Measurements from ENCODE around the gene ARHGAP33. TPM values are rescaled to one million over a fixed set of nuclear protein-coding genes. Genes with fewer than 3 reads are reported as not detected.

Gene ARHGAP33
- total RNA-seq (2022; extraction: Qiagen RNA extraction): 3.9 to 9.3 TPM (median 7.6 TPM) in 5 replicates

DNA sequence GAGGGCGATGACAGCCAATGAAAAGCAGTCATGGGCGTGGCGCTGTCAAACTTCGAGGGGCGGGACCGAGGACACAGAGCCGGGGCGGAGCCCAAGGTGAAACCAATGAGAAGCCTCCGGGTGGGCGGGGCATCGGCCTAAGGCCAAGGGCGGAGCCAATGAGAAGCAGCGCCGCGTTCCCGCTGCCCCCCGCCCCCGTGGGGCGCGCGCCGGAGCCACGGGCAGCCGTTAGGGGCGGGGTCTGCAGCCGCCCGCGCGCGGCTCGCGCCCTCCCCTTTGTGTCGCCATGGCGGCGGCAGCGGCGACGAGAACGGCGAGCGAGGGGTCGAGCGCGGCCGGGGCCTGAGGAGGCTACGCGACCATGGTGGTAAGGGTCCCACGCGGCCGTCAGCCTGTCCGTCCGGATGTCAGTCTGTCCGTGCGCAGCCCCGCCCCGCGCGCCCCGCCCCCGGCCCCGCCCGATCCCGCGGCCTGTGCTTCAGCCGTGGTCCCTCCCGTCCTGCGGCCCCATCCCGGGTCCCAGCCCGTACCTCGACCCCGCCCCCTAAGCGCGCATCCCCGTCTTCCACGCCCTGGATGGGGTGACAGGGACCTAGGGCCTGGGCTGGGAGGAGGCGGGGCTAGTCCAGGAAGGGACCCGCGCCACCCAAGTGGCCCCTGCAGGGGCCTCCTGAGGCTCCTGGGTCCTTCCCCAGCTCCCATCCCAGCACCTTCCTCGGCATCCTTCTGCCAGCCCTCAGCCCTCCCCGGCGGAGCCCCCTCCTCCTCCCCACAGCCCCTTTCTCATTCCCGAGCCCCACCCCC is at the start of gene ARHGAP33:
Gene ARHGAP33, plus strand, starts transcription at position 267 of the 804 bp plus-strand sequence. Its CDS starts 95 bp downstream, at position 362.

GRCh38 chr19:35742121-35742724 is 33.1 kb upstream of the ARHGAP33 start, which contains the start of gene IGFLR1:
Gene IGFLR1, minus strand, starts transcription at chr19:35742452. Its CDS starts 1,272 bp downstream, at chr19:35741180.

DNA sequence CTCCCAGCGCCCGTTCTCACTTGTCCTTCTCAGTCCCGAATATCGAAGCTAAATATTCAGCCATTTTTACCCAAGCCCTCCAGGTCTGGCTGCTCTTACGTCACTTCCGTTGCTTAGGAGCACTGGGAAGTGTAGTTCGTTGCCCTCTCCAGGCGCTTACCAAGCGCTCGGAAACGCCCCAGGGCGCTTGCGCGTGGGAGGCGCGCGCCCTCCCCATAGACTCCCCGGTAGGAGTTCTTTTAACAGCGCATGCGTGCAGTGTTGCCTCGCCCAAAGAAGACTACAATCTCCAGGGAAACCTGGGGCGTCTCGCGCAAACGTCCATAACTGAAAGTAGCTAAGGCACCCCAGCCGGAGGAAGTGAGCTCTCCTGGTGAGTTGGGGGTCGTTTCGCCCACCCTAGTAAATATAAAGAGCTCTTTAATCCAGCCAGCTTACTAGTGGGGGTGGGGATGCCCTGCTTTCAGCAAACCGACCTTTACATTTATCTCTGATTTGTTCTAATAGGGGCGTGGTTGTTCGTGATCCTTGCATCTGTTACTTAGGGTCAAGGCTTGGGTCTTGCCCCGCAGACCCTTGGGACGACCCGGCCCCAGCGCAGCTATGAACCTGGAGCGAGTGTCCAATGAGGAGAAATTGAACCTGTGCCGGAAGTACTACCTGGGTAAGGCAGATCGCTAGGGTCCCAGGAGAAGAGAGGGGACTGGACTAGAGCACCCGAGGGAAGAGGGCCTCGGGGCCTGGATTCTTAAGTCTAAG is 29.9 kb upstream of the ARHGAP33 start, which contains the start of the genes PSENEN and U2AF1L4:
Gene PSENEN, plus strand, starts transcription at position 324 of the 759 bp plus-strand sequence. Its CDS starts 280 bp downstream, at position 604.
Gene U2AF1L4, minus strand, starts transcription at position 91 of the 759 bp plus-strand sequence. Its CDS starts 27 bp downstream, at position 64.

DNA sequence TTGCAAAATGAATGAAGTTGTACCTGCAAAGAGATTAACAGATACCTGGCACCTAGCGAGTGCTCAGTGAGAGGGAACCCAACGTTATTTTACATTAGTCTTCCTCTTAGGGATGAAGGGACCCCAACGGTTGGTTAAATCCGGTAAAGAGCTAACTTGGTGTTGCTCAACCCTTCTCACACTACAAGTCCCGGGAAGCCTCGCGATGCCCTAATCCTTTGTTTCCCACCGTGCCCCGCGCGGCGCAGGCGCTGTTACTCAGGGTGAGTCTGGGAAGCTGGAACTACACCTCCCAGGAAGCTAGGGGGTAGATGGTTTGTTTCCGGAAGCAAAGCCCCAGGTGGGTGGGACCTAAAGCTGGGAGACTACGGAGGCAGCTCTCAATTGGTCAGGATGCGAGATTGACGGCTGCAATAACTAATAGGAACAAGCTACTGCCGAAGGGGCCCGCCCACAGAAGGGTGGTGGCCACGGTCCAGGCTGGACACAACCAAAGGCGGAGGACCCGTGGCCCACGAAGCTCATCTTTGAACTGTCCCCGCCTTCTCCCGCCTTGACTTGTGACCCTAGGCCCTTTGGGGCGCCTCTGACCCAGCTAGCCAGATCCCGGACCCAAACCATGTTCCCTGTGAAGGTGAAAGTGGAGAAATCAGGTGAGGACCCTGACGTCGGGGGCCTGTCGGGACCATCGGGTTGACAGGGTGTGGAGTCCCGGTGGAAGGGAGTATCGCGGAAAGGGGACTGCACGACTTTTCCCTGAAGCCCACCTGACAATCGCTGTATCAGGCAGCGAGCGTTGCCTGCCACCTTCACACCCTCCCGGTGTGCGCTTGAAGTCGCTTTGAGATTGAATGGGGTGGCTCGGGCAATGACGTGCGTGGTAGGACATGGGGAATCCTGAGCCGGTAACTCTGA is 27.0 kb upstream of the ARHGAP33 start, which contains the start of gene LIN37:
Gene LIN37, plus strand, starts transcription at position 471 of the 915 bp plus-strand sequence. Its CDS starts 149 bp downstream, at position 620.

DNA sequence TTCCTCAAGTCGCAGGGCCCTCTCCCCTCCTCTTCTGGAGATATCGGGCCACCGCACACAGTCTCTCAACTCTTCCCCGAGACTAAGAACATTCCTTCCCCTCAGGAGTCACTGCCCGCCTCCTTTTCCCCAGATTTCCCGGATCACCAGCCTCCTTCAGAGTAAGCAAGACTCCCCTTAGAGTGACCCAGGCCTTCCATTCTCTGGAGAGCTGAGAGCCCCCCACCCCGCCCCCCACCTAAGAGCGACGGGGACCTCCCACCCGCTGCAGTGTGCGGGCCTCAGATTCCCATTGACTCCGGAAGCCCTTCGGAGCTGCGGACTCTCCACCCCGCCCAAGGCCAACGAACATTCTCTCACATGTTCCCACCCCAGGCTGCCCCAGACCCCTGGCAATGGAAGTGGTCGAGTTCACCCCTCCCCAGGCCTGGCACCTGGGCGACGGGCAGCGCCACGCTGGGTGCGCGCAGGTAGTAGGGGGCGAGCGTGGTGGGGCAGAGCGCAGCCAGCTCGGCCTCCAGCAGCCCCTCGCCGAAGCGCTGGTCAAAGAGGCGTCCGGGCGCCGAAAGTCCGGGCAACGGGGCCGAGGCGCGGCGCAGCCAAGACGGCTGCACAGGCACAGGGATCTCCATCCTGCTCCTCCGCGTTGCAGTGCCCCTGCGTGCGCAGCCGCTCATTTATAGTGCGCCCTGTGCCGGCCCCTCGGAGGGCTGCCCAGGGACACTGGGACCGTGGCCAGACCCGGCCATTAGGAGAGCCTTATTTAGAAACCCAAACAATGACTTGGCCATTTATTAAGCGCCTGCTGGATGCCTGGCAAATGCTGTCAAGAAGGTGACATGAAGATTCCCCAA is 18.8 kb upstream of the ARHGAP33 start, which contains the start of gene HSPB6:
Gene HSPB6, minus strand, starts transcription at position 653 of the 854 bp plus-strand sequence. Its CDS starts 21 bp downstream, at position 632.

GRCh38 chr19:35757749-35758608 is 17.4 kb upstream of the ARHGAP33 start, which contains the start of gene PROSER3:
Gene PROSER3, plus strand, starts transcription at chr19:35758176. Its CDS starts 40 bp downstream, at chr19:35758216.

GRCh38 chr19:35812220-35813042 is 37.1 kb downstream of the ARHGAP33 start, which contains the start of gene PRODH2:
Gene PRODH2, minus strand, starts transcription at chr19:35812845. Its CDS starts 40 bp downstream, at chr19:35812805.

Other genes with a start within 250 kb of the ARHGAP33 start
- 2.4 to 3.3 TPM (median 3.2 TPM) in 5 replicates for gene SBSN, start 247.3 kb upstream of the ARHGAP33 start, total RNA-seq (2022; extraction: Qiagen RNA extraction)
- 0.21 TPM in 1 of 5 replicates, not detected in the others for gene GAPDHS, start 242.1 kb upstream of the ARHGAP33 start, total RNA-seq (2022; extraction: Qiagen RNA extraction)
- gene TMEM147, start 229.9 kb upstream of the ARHGAP33 start, total RNA-seq (2022; extraction: Qiagen RNA extraction): 374 to 446 TPM (median 422 TPM) in 5 replicates
- 0.06 TPM in 1 of 5 replicates, not detected in the others for gene ATP4A, start 211.9 kb upstream of the ARHGAP33 start, total RNA-seq (2022; extraction: Qiagen RNA extraction)
- not detected in 5 replicates for gene PMIS2, start 189.4 kb upstream of the ARHGAP33 start, total RNA-seq (2022; extraction: Qiagen RNA extraction)
- 11.3 to 18.9 TPM (median 15.0 TPM) in 5 replicates for gene HAUS5, start 162.8 kb upstream of the ARHGAP33 start, total RNA-seq (2022; extraction: Qiagen RNA extraction)
- 148 to 214 TPM (median 206 TPM) in 5 replicates for gene RBM42, start 146.5 kb upstream of the ARHGAP33 start, total RNA-seq (2022; extraction: Qiagen RNA extraction)
- 1.7 to 3.1 TPM (median 2.9 TPM) in 5 replicates for gene ETV2, start 133.8 kb upstream of the ARHGAP33 start, total RNA-seq (2022; extraction: Qiagen RNA extraction)
- 1,323 to 1,675 TPM (median 1,366 TPM) in 5 replicates for gene COX6B1, start 127.2 kb upstream of the ARHGAP33 start, total RNA-seq (2022; extraction: Qiagen RNA extraction)
- gene UPK1A, start 109.0 kb upstream of the ARHGAP33 start, total RNA-seq (2022; extraction: Qiagen RNA extraction): 0.72 to 1.1 TPM (median 0.94 TPM) in 5 replicates
- not detected in 5 replicates for gene ZBTB32, start 71.0 kb upstream of the ARHGAP33 start, total RNA-seq (2022; extraction: Qiagen RNA extraction)
- gene KMT2B, start 57.6 kb upstream of the ARHGAP33 start, total RNA-seq (2022; extraction: Qiagen RNA extraction): 46.2 to 63.6 TPM (median 56.5 TPM) in 5 replicates
- 10.2 to 14.6 TPM (median 11.8 TPM) in 5 replicates for gene IGFLR1, start 33.1 kb upstream of the ARHGAP33 start, total RNA-seq (2022; extraction: Qiagen RNA extraction)
- 24.6 to 30.2 TPM (median 25.0 TPM) in 5 replicates for gene U2AF1L4, start 30.1 kb upstream of the ARHGAP33 start, total RNA-seq (2022; extraction: Qiagen RNA extraction)
- gene PSENEN, start 29.9 kb upstream of the ARHGAP33 start, total RNA-seq (2022; extraction: Qiagen RNA extraction): 288 to 310 TPM (median 290 TPM) in 5 replicates
- 20.3 to 28.5 TPM (median 22.0 TPM) in 5 replicates for gene LIN37, start 27.0 kb upstream of the ARHGAP33 start, total RNA-seq (2022; extraction: Qiagen RNA extraction)
- gene HSPB6, start 18.5 kb upstream of the ARHGAP33 start, total RNA-seq (2022; extraction: Qiagen RNA extraction): 0.12 to 0.28 TPM (median 0.19 TPM) in 3 of 5 replicates, not detected in the others
- 24.6 to 30.3 TPM (median 28.2 TPM) in 5 replicates for gene PROSER3, start 17.4 kb upstream of the ARHGAP33 start, total RNA-seq (2022; extraction: Qiagen RNA extraction)
- 0.16 to 0.53 TPM (median 0.34 TPM) in 5 replicates for gene PRODH2, start 37.3 kb downstream of the ARHGAP33 start, total RNA-seq (2022; extraction: Qiagen RNA extraction)
- 0.27 to 0.75 TPM (median 0.56 TPM) in 5 replicates for gene NPHS1, start 76.9 kb downstream of the ARHGAP33 start, total RNA-seq (2022; extraction: Qiagen RNA extraction)
- gene KIRREL2, start 81.3 kb downstream of the ARHGAP33 start, total RNA-seq (2022; extraction: Qiagen RNA extraction): 0.42 to 0.60 TPM (median 0.55 TPM) in 5 replicates
- 73.4 to 99.4 TPM (median 94.1 TPM) in 5 replicates for gene APLP1, start 93.0 kb downstream of the ARHGAP33 start, total RNA-seq (2022; extraction: Qiagen RNA extraction)
- gene NFKBID, start 125.0 kb downstream of the ARHGAP33 start, total RNA-seq (2022; extraction: Qiagen RNA extraction): 5.5 to 7.7 TPM (median 6.2 TPM) in 5 replicates
- gene HCST, start 127.0 kb downstream of the ARHGAP33 start, total RNA-seq (2022; extraction: Qiagen RNA extraction): 0.30 to 0.45 TPM (median 0.35 TPM) in 5 replicates
- not detected in 5 replicates for gene TYROBP, start 132.7 kb downstream of the ARHGAP33 start, total RNA-seq (2022; extraction: Qiagen RNA extraction)
- 12.9 to 23.3 TPM (median 21.0 TPM) in 5 replicates for gene LRFN3, start 160.8 kb downstream of the ARHGAP33 start, total RNA-seq (2022; extraction: Qiagen RNA extraction)
- 28.4 to 51.5 TPM (median 47.8 TPM) in 5 replicates for gene SDHAF1, start 219.6 kb downstream of the ARHGAP33 start, total RNA-seq (2022; extraction: Qiagen RNA extraction)
- 0.11 to 0.28 TPM (median 0.15 TPM) in 5 replicates for gene SYNE4, start 233.2 kb downstream of the ARHGAP33 start, total RNA-seq (2022; extraction: Qiagen RNA extraction)
- gene ALKBH6, start 238.6 kb downstream of the ARHGAP33 start, total RNA-seq (2022; extraction: Qiagen RNA extraction): 21.2 to 31.5 TPM (median 22.9 TPM) in 5 replicates

All from A549 treated with Mapracorat at 1 μM for 4 hours (cell line).